GM21526 (cell line): Measurements from ENCODE around the gene LRP10.
"Not testable (repeated sequence)": the region's sequence is repeated elsewhere in the genome, so short reads cannot be mapped to it uniquely, and the experiment has no call there.

ENCODE experiments used
- ATAC-seq: cut with Tn5 transposase; IDR thresholded peaks from one replicate; pipeline ENCODE4 v1.9.1; 2021; ENCODE audit warnings: moderate library complexity; ENCODE audit not compliant: unreplicated experiment, low FRiP score

LRP10 gene

GRCh38 chr14:22842211-22843122, 29.1 kb upstream of the LRP10 start:
- ATAC-seq, result no peak

GRCh38 chr14:22843123-22843925, 28.2 kb upstream of the LRP10 start:
- ATAC-seq, result no peak

- ATAC-seq, result no peak
Observed at GRCh38 chr14:22844221-22845102, 27.1 kb upstream of the LRP10 start.

- no peak for ATAC-seq
Observed at GRCh38 chr14:22845103-22845394, 26.5 kb upstream of the LRP10 start.

GRCh38 chr14:22845821-22846625, 25.5 kb upstream of the LRP10 start:
- no peak for ATAC-seq

- ATAC-seq, result no peak
Observed at GRCh38 chr14:22846811-22847307, 24.7 kb upstream of the LRP10 start.

GRCh38 chr14:22847661-22848341, 23.7 kb upstream of the LRP10 start:
- no peak for ATAC-seq

- no peak for ATAC-seq
Observed at GRCh38 chr14:22848351-22849164, 23.0 kb upstream of the LRP10 start.

- ATAC-seq, result no peak
Observed at GRCh38 chr14:22849212-22849819, 22.2 kb upstream of the LRP10 start.

GRCh38 chr14:22850944-22851764, 20.4 kb upstream of the LRP10 start:
- ATAC-seq, result no peak

GRCh38 chr14:22852178-22852577, 19.4 kb upstream of the LRP10 start:
- not testable (repeated sequence) for ATAC-seq

GRCh38 chr14:22852599-22852939, 19.0 kb upstream of the LRP10 start:
- no peak for ATAC-seq

- ATAC-seq, result peak; percentile 59
Observed at GRCh38 chr14:22852940-22853767, 18.4 kb upstream of the LRP10 start.

- not testable (repeated sequence) for ATAC-seq
Observed at GRCh38 chr14:22854296-22854695, 17.2 kb upstream of the LRP10 start.

- no peak for ATAC-seq
Observed at GRCh38 chr14:22854963-22855724, 16.4 kb upstream of the LRP10 start.

GRCh38 chr14:22856428-22856827, 15.1 kb upstream of the LRP10 start:
- ATAC-seq, result no peak
